Lower leg skin (tissue), 3 donors: ENCODE data around the gene NFKB2.

Experiments used
- POLR2A ChIP-seq, 2 donors: fragments of 450-650 bp; IDR thresholded peaks; one replicate each; pipeline ENCODE4 v1.6.1; 2016 to 2017; ENCODE audit warnings: antibody characterized with exemption in 2 of 2, mild to moderate bottlenecking in 1 of 2, moderate library complexity in 1 of 2
- TF ChIP-seq, protein P1 (sequence below), 3 donors: fragments of 450-650 bp; IDR thresholded peaks; one replicate each; pipeline ENCODE4 v1.5.1; 2016; ENCODE audit warnings: antibody characterized with exemption in 3 of 3, mild to moderate bottlenecking in 3 of 3, moderate library complexity in 2 of 3

DNA sequence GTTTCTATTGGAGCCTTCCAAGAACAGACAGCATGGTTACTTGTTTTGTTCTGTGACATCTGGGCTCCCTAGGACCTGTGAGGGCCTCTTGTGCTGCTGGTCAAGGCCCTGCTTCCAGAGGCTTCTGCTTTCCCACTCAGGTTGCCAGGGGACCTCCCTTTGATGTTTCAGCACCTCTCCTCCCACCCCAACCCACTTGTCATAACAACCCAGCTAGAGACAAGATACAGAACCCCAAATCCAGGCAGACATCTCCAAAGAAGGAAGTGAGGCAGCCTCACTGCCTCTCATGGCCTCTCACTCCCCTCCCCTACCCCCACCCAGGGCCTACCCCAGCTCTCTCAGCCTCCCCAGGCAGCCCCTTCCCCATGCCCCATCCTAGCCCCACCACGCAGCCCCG lies 11.3 kb downstream of the NFKB2 start:
- TF ChIP-seq, protein P1, sequence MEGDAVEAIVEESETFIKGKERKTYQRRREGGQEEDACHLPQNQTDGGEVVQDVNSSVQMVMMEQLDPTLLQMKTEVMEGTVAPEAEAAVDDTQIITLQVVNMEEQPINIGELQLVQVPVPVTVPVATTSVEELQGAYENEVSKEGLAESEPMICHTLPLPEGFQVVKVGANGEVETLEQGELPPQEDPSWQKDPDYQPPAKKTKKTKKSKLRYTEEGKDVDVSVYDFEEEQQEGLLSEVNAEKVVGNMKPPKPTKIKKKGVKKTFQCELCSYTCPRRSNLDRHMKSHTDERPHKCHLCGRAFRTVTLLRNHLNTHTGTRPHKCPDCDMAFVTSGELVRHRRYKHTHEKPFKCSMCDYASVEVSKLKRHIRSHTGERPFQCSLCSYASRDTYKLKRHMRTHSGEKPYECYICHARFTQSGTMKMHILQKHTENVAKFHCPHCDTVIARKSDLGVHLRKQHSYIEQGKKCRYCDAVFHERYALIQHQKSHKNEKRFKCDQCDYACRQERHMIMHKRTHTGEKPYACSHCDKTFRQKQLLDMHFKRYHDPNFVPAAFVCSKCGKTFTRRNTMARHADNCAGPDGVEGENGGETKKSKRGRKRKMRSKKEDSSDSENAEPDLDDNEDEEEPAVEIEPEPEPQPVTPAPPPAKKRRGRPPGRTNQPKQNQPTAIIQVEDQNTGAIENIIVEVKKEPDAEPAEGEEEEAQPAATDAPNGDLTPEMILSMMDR (IDR thresholded peaks at IDR 0.05) = no peak
- no peak for TF ChIP-seq POLR2A (IDR thresholded peaks at IDR 0.05)
